HG03442 (cell line): ENCODE results near the gene MBTD1.
A peak's percentile ranks its signal among the peaks of the same experiment; 100 is the strongest.
"Not testable (repeated sequence)": the region's sequence is repeated elsewhere in the genome, so short reads cannot be mapped to it uniquely, and the experiment has no call there.

Source experiments
- ATAC-seq: cut with Tn5 transposase; IDR thresholded peaks from one replicate; pipeline ENCODE4 v1.9.1; 2021; ENCODE audit warnings: mild to moderate bottlenecking, moderate library complexity; ENCODE audit not compliant: unreplicated experiment

Gene MBTD1

DNA sequence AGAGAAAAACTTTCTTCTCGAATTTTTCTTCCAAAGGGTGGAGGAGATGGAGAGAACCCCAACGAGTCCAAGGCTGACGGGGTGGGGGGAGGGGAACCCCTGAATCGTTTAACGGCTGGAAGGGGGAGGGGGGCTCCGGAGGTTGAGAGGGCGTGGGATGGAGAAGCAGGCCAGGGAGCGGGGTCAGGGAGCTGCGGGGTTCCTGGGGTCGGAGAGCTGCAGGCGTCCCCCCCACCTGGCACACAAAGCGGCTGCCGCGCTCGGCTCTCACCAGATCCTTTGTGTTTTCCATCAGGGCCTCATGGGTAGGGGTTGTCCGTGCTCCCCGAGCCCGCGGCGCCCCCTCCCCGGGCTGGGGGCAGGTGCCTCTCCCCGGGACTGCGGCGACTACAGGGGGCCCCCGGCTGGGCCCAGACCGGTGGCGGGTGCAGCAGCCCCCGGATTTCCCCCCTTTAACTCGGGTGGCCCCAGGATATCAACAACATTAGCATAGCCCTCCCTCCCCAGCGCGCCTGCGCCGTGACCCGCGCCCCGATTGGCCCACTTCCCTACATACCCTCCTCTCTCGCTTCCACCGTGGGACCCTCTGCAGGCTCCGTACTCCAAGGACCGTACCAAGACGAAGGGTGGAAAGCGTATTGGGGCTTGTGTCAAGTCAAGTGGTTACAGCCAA is at the start of gene MBTD1:
MBTD1 (minus strand) TSS at position 486 of the 673 bp plus-strand sequence. CDS start 34,888 bp downstream, outside the sequence.
- ATAC-seq, result peak; percentile 65

GRCh38 chr17:51305182-51305581 is 45.3 kb upstream of the MBTD1 start:
- no peak for ATAC-seq

GRCh38 chr17:51299859-51300258 is 40.0 kb upstream of the MBTD1 start:
- ATAC-seq, result no peak

- no peak for ATAC-seq
These were observed 38.9 kb upstream of the MBTD1 start for GRCh38 chr17:51298508-51299371.

DNA sequence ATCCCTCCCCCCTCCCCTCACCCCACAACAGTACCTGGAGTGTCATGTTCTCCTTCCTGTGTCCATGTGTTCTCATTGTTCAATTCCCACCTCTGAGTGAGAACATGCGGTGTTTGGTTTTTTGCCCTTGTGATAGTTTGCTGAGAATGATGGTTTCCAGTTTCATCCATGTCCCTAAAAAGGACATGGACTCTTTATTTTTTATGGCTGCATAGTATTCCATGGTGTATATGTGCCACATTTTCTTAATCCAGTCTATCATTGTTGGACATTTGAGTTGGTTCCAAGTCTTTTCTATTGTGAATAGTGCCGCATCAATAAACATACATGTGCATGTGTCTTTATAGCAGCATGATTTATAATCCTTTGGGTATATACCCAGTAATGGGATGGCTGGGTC is 34.5 kb upstream of the MBTD1 start:
- ATAC-seq, result not testable (repeated sequence)

- ATAC-seq, result no peak
These were observed 29.9 kb upstream of the MBTD1 start for GRCh38 chr17:51289696-51290111.

DNA sequence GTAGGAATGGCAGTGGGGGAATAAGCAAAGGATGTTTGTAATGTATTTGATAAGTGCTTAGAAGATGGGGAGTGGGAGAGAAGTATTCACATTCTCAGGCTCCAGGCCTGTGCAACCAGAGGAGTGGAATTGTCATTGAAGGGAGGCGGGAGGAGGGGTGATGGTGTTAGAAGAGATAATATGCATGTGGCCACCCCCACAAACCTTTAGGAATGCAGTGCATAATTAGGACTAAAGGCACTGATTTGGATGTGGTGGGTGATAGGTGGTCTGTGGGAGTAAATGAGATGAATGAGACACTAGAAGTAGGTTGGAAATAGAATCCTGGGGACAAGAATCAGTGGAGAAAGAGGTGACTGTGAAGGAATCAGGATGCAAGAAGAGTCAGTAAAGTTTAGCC is 27.6 kb upstream of the MBTD1 start:
- no peak for ATAC-seq

DNA sequence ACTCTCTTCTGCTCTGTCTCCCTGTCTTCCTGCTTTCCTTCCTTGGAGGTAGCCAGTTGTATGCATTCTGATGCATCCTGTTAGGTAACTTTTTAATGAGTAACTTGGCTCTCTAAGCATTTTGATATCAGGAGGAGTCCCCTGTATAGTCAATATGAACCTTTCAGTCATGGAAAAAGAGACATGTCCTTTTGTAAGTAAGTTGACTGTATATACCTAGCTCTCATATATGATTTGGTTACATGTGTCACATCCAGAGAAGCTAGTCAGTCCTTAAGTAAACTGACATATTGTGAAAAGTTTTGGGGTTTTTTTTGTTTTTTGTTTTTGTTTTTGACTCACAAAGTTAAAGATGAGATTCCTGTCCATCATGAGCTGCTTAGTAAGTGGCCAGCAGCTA is 19.3 kb upstream of the MBTD1 start:
- ATAC-seq, result no peak

DNA sequence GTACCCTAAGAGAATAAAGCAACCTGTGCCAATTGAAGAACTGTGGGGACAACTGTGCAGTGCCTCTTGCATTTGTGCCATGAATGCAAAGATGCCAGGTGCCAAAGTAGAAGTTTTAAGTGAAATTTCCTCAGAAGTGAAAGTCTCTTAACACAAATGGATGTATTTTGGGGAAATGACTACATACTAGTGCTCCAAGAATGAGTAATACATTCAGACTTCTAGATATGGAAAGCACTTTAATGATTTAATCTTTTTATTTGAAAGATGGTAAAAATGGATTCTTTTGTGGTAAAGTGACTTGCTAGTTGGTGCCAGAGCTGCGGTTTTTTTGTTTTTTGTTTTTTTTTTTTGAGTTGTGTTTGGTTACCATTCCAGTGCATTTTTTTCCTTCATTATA is 15.5 kb upstream of the MBTD1 start:
- ATAC-seq, result no peak

- no peak for ATAC-seq
These were observed 13.0 kb upstream of the MBTD1 start for GRCh38 chr17:51272812-51273211.

DNA sequence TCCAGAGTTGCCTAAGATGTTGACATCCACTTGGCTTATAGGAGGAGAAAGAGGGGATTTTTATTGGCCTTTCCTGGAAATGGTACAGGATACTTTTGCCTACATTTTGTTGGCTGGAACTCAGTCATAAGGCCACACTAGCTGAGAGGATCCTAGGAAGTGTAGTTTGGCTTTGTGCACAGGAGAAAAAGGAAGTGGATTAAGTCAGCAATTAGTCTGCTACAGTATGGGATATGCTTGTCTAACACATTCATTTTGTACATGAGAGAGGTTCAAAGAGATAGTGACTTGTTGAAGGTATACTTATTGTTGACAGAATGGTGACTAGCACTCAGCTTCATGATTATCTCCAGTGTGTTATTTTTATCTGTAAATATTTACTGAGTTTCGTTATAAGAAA is 10.8 kb upstream of the MBTD1 start:
- no peak for ATAC-seq

DNA sequence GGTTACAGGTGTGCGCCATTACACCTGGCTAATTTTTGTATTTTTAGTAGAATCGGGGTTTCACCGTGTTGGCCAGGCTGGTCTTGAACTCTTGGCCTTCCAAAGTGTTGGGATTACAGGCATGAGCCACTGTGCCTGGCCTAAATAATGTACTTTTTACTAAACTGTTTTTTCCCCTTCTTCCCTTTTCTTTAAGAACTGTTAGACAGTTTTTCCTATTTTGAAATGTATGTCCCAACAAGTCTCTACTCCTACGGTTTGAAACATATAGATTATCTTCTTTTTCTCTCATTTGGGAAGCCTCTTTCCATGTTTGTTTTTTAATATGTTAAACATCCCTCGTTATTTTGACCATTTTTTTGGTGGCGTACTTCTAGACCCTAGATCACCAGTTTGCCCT is 10.1 kb upstream of the MBTD1 start:
- no peak for ATAC-seq

DNA sequence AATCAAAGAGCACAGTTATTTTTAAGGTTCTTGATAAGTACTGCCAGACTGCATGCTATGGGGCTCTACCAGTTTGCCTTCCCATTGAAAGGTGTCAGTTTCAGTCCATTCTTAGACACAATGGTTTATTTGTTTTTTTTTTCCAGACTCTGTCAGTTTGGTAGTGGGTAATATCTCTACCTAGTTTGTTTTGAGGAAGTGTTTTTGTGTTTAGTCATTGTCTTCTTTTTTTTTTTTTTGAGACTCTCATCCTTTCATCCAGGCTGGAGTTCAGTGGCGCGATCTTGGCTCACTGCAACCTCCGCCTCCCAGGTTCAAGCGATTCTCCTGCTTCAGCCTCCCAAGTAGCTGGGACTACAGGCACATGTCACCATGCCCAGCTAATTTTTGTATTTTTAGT is 4.6 kb upstream of the MBTD1 start:
- ATAC-seq, result not testable (repeated sequence)

DNA sequence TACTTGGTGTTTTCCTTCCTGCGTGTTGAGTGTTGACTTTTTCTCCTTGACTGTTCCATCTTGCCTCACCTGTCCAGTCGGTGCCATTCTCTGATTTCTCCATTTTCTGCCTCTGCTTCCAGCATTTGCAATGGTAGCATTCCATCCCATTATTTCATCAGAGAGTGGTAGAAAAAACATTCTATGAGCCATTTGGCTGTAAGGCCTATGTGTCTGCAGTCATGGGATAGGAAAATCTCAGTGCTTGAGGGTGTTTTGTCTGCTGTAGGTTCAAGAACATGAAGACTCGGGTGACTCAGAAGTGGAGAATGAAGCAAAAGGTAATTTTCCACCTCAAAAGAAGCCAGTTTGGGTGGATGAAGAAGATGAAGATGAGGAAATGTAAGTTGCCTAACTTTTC is 3.2 kb upstream of the MBTD1 start:
- ATAC-seq, result no peak

DNA sequence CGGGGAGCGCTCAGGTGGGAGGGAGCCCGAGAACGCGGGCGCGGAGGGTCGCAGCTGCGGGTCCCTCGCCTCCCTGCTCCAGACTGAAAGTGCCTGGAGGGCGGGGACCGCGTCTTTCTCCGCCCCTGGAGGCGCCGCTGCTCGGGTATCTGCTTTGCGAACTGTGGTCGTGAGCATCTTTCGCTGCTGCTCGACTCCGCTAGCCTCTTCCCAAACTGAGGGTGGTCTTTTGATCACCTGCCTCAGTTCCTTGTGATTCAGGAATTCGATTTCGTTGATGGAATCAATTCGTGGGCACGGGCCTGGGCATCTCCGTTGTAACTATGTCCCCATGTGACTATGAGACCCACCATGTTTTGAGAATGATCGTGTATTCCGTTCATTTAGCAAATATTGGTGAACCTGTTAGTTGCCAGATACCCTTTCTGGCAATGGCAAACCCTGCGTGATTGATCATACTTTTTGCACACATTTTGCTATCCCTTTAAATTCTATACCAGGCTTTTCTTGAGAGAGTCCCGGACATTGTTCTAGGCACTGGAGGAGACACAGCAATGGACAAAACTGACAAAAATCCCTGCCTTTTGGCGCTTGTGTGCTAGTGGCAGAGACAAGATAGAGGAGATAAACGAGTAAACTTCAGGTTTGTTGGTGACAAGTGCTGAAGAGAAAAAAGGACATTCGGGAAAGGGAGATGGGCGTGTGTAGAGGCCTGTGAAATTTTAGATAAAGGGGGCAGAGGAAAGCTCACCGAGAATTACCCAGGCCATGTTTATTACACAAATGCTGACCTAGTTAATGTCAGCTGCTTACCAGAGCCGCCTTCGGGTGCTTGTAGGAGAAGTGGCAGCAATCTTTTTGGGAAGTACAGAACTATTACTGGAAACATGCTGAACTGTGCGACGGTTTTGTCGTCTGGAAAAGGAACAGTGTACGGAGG is 1.4 kb upstream of the MBTD1 start:
- no peak for ATAC-seq

GRCh38 chr17:51260237-51261023 is 581 bp upstream of the MBTD1 start, which contains the start of gene UTP18:
Gene UTP18, plus strand, starts transcription at chr17:51260546. Its CDS starts 39 bp downstream, at chr17:51260585.
- ATAC-seq, result peak; percentile 66

GRCh38 chr17:51258756-51259563 is 889 bp downstream of the MBTD1 start:
- no peak for ATAC-seq

DNA sequence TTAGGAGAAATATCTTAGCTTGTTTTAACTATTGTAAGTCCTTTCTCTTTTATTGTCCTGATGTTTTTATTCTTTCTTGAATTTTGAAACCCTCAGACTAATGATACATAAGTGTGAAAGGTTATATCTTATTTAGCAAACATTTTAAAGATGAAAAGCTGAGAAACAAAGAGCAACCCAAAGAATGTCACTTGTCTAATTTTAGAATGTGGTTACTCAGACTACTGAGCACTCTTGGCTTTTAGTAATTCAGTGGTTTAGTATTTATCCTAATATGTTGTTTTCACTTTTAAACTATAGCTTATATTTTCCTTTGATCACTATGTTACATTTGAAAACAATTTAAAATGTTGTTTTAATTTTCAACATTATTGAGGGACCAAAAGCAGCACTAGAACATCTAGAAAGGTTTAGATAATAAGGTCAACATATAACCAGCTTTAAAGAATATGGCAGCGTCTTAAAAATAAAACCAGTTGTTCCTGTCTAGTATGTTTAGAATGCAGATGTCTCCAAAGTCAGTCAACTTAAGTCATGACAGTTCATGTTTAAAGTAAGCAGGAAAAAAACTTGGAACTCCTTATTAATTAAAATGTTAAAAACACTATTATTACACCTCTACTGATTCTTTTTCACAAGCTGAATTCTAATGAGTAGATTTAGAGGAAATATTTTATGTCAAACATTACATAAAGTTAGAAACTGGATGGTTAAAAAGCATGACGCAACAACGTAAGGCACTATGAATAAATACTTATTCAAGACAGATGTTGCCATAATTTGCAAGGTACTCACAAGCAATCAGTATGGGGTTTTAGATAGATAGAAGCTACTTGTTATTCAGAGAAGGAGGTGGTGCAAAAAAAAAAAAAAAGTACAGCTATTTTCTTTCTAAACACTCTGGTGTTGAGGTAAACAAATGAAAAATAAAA is 2.4 kb downstream of the MBTD1 start:
- no peak for ATAC-seq
